Erythroblast (primary cell): ENCODE results near the gene TSPAN19.
"Not testable (repeated sequence)": the region's sequence is repeated elsewhere in the genome, so short reads cannot be mapped to it uniquely, and the experiment has no call there.

ENCODE experiments used
- GATA1 ChIP-seq: IDR thresholded peaks from 2 replicates; pipeline ENCODE4 v1.6.1; 2011; ENCODE audit warnings: low read depth, mild to moderate bottlenecking, control low read depth, low read length, moderate library complexity
- POLR2A ChIP-seq: IDR thresholded peaks from 2 replicates; pipeline ENCODE4 v1.6.1; 2011; ENCODE audit warnings: mild to moderate bottlenecking, low read length

GRCh38 chr12:85005047-85005446 lies 31.0 kb downstream of the TSPAN19 start:
- TF ChIP-seq POLR2A, GATA1: not testable (repeated sequence)
